Adrenal gland (tissue), 12 donors: ENCODE results near the gene ZFR2. TPM values are rescaled to one million over a fixed set of nuclear protein-coding genes. Genes with fewer than 3 reads are reported as not detected.
"Not testable (repeated sequence)": the region's sequence is repeated elsewhere in the genome, so short reads cannot be mapped to it uniquely, and the experiment has no call there.

Source experiments
- DNase-seq, 7 donors: peaks; one replicate each; pipeline ENCODE4 v3.0.0-alpha.2; 2019 to 2020
- H3K27ac ChIP-seq, 5 donors: fragments of 200-600 bp; sonication (generic) in 4 of 5; 1 replicate in 3 of 5; 2 replicates in 2 of 5; pipeline versions ENCODE4 v1.5.1 to v1.8.0; 2016 to 2020; ENCODE audit warnings: mild to moderate bottlenecking in 1 of 5
- H3K27me3 ChIP-seq: fragments of 200-600 bp; 2 replicates; pipeline ENCODE4 v1.8.0; 2021
- H3K36me3 ChIP-seq, 2 donors: fragments of 200-600 bp; replicated peaks in 1 of 2; 1 replicate in 1 of 2; 2 replicates in 1 of 2; pipeline versions ENCODE4 v1.5.1 to v1.8.0; 2018 to 2022
- H3K4me1 ChIP-seq, 2 donors: fragments of 200-600 bp; replicated peaks in 1 of 2; 1 replicate in 1 of 2; 2 replicates in 1 of 2; pipeline versions ENCODE4 v1.5.1 to v1.8.0; 2018 to 2021
- H3K4me3 ChIP-seq, 4 donors: fragments of 200-600 bp; sonication (generic) in 3 of 4; one replicate each; pipeline ENCODE4 v1.5.1; 2016 to 2018
- H3K9me3 ChIP-seq, 3 donors: fragments of 200-600 bp; sonication (generic) in 1 of 3; replicated peaks in 1 of 3; 1 replicate in 2 of 3; 2 replicates in 1 of 3; pipeline versions ENCODE4 v1.5.1 to v1.8.0; 2016 to 2021
- POLR2A ChIP-seq, 2 donors: fragments of 450-650 bp; IDR thresholded peaks; one replicate each; pipeline ENCODE4 v1.6.1; 2017; ENCODE audit warnings: antibody characterized with exemption in 2 of 2, mild to moderate bottlenecking in 2 of 2, moderate library complexity in 1 of 2
- WGBS, 4 donors: extraction: QIAGEN DNeasy Blood & Tissue Kit in 2 of 4; methylation state at CpG; one replicate each; pipeline versions ENCODE4 v1.1.5 to v1.1.7; 2013 to 2017; 5-methylcytosine and 5-hydroxymethylcytosine counted together
- intact Hi-C, 2 donors: fragments of 100-400 bp; cut with DNase I; formaldehyde crosslinking; loops; one replicate each; pipeline versions ENCODE4 v1.14.1 to v1.15.0; 2022 to 2023
- polyA plus RNA-seq, 3 donors: library from polyadenylated mRNA; stranded (reverse); fragments of 200-250 nt in 2 of 3; fragments of 350-450 nt in 1 of 3; fragmentation: Illumina TruSeq in 1 of 3; extraction: RNeasy Lipid Tissue Mini Kit (QIAGEN cat#74804) in 1 of 3; gene quantifications; one replicate each; pipeline ENCODE4 v1.2.3, GENCODE V29; 2013 to 2014
- total RNA-seq, 9 donors: library from RNA; depleted of rRNA in 4 of 9; stranded (reverse); fragments of >200 nt in 4 of 9; fragments of 120-200 nt in 1 of 9; fragmentation: NEBNext Ultra II Directional in 1 of 9; extraction: Animal tissue kit (Norgen Biotek cat#: 25700) in 1 of 9; gene quantifications; one replicate each; pipeline versions ENCODE4 v1.1.0 to v1.2.4, GENCODE V29; 2013 to 2023
- TF ChIP-seq, protein P1 (sequence below), 6 experiments: fragments of 450-650 bp in 4 of 6; fragments of 200-600 bp in 2 of 6; sonication (generic) in 1 of 6; IDR thresholded peaks; 1 replicate in 5 of 6; 2 replicates in 1 of 6; pipeline versions ENCODE4 v1.5.1 to v1.8.0; 2016 to 2021; ENCODE audit warnings: antibody characterized with exemption in 6 of 6, mild to moderate bottlenecking in 2 of 6, moderate library complexity in 1 of 6
- donor health status: healthy with polysubstance abuse.
- donor health status: Bipolar disorder and iron deficiency.
- donor health status: DM: yes; HTN: yes; CAD: no.
- donor health status: DM: no; HTN: no; CAD: no.
- donor health status: DM: no; HTN: no; CAD: no.
- donor health status: DM: yes; HTN: yes; CAD: no.

ZFR2 gene
- total and polyA plus RNA-seq, 12 donors: 0.19 to 13.2 (median 1.7) TPM; not detected in 3

DNA sequence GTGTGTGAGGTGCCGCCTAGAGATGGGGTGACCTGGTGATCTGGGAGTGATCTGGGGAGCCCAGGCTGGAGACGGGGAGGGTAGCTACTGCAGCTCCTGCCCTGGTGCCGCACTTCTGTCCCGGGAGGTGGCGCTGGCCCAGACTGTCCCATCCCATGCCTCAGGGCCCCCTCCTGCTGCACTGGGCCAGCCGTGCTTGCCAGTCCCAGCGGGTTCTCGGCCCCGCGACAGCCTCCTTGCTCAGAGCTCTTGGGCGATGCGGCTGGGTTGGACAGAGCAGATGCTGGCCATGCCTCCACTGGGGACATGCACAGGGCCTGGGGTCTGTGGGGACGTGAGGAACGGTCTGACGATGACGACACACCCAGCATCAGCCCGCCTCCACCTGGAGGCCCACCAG lies 99.3 kb downstream of the ZFR2 start:
- H3K9me3 ChIP-seq: no peaks in the 10 kb centered on the region
- H3K36me3 ChIP-seq: peaks cover 0 to 29% of the 10 kb centered on the region in 2 donors
- intact Hi-C loops: no loop called here
- no peak overlapping the region for H3K27ac ChIP-seq
- H3K4me1 ChIP-seq: no peaks in the 10 kb centered on the region
- WGBS, 4 donors: 84 to 100% (median 93%) methylated on average over 2 to 17 of the region's 17 CpGs
- TF ChIP-seq POLR2A (IDR thresholded peaks at IDR 0.05): no peak
- no peak for DNase-seq
- H3K27me3 ChIP-seq: no peaks in the 10 kb centered on the region
- H3K4me3 ChIP-seq: no peak overlapping the region

DNA sequence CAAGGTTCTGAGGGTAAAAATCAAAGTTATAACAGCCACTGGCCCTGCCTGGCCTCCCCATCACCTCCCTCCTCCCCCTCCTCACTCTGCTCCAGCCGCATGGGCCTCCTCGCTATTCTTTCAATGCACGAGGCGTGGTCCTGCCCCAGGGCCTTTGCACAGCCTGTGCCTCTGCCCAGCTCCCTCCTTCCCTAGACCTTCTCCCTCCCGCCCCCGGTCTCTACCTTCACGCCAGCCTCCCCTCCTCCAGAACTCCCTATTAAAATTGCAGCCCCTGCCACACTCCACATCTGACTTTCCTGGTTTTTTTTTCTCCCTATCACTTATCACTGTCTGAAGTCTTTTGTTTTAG lies 100.1 kb downstream of the ZFR2 start:
- TF ChIP-seq POLR2A (IDR thresholded peaks at IDR 0.05): no peak
- TF ChIP-seq, protein P1, sequence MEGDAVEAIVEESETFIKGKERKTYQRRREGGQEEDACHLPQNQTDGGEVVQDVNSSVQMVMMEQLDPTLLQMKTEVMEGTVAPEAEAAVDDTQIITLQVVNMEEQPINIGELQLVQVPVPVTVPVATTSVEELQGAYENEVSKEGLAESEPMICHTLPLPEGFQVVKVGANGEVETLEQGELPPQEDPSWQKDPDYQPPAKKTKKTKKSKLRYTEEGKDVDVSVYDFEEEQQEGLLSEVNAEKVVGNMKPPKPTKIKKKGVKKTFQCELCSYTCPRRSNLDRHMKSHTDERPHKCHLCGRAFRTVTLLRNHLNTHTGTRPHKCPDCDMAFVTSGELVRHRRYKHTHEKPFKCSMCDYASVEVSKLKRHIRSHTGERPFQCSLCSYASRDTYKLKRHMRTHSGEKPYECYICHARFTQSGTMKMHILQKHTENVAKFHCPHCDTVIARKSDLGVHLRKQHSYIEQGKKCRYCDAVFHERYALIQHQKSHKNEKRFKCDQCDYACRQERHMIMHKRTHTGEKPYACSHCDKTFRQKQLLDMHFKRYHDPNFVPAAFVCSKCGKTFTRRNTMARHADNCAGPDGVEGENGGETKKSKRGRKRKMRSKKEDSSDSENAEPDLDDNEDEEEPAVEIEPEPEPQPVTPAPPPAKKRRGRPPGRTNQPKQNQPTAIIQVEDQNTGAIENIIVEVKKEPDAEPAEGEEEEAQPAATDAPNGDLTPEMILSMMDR (IDR thresholded peaks at IDR 0.05): no peak
- DNase-seq: no peak
- H3K36me3 ChIP-seq: peaks cover 0 to 29% of the 10 kb centered on the region in 2 donors
- H3K9me3 ChIP-seq: no peaks in the 10 kb centered on the region
- no peak overlapping the region for H3K27ac ChIP-seq
- no peak overlapping the region for H3K4me3 ChIP-seq
- peaks cover 0 to under 1% of the 10 kb centered on the region in 2 donors for H3K4me1 ChIP-seq
- 89 to 95% (median 91%) methylated on average over 7 of the region's 7 CpGs for WGBS, 4 donors
- intact Hi-C loops: no loop called here
- H3K27me3 ChIP-seq: no peaks in the 10 kb centered on the region

DNA sequence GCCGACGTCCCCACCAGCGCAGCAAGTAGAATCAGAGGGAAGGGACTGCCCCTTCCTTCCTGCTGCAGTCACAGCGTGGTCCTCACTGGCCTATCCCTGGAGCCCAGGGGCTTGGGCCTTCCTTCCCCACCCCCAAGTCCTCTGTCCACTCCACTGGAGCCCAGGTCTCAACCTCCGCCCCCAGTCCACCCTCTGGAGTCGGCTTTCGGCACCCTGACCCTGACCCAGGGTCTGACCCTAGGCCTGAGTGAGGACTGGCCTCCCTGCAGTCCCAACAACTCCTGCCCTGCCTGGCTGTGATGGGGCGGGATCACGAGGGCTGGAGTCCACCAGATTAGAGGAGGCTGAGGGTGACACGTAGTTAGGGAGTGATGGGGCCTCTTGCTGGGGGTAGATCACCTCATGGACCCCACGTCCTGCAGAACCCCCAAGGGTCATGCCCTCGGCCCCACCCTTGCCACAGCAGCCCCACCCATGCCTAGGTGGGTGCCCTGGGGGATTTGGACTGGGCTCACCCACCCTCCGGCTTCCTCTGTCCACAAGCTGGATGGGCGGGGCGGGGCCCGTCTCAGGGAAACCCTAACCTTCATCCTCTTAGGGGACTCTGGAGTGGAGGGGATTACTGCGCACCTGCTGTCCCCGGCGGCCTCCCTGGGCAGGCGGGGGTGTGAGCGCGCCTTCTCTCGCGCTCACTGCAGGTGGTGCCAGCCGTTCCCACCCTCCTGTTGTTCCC lies 100.7 kb downstream of the ZFR2 start:
- no peaks in the 10 kb centered on the region for H3K27me3 ChIP-seq
- intact Hi-C loops: no loop called here
- WGBS, 4 donors: 68 to 94% (median 88%) methylated on average over 7 to 25 of the region's 25 CpGs
- TF ChIP-seq, protein P1 (IDR thresholded peaks at IDR 0.05): no peak
- no peak for TF ChIP-seq POLR2A (IDR thresholded peaks at IDR 0.05)
- H3K36me3 ChIP-seq: peaks cover 0 to 29% of the 10 kb centered on the region in 2 donors
- no peak for DNase-seq
- H3K27ac ChIP-seq: no peak overlapping the region
- no peaks in the 10 kb centered on the region for H3K9me3 ChIP-seq
- H3K4me1 ChIP-seq: peaks cover 5 to 6% of the 10 kb centered on the region in 2 donors
- H3K4me3 ChIP-seq: no peak overlapping the region

DNA sequence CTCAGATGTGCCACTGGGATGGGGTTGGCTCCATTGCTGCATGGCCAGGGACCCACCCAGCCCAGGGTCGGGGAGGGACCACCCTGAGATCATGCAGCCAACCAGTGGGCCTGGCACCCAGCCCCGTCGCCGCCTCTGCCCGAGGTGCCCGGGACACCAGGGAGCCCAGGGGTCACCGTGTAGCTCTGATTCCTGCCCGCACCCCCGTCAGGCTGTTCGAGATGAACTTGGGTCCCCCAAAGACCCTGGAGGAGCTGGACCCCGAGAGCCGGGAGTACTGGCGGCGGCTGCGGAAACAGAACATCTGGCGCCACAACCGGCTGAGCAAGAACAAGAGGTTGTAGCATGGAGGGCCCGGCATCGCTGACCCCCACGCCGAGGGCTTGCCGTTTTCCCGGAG lies 101.8 kb downstream of the ZFR2 start:
- Histone ChIP-seq H3K4me3 (no peak overlapping the region), H3K4me1 (peaks cover 7 to 11% of the 10 kb centered on the region in 2 donors), H3K9me3 (no peaks in the 10 kb centered on the region), H3K27ac (no peak overlapping the region), H3K27me3 (no peaks in the 10 kb centered on the region), H3K36me3 (peaks cover 0 to 29% of the 10 kb centered on the region in 2 donors)
- intact Hi-C loops: no loop called here
- 91 to 96% (median 93%) methylated on average over 16 to 23 of the region's 23 CpGs for WGBS, 4 donors
- TF ChIP-seq POLR2A (IDR thresholded peaks at IDR 0.05): no peak
- TF ChIP-seq, protein P1 (IDR thresholded peaks at IDR 0.05): no peak
- DNase-seq: no peak

DNA sequence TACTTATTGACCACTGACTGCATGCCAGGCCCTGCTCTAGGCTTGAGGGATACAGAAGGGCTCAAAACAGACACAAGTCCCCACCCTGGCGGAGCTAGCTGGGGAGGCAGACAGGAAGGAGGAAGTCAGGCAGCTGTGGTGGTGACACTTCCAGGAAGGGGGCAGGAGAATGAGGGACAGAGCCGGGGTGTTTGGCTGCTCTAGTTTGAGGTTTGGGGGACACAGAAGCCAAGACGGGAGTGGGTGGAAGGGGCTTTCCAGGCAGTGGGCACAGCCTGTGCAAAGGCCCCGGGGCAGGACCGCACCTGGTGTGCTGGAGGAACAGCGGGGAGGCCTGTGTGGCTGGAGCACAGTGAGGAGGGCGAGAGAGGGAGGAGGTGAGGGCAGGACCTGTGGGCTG lies 102.3 kb downstream of the ZFR2 start:
- TF ChIP-seq POLR2A (IDR thresholded peaks at IDR 0.05): no peak
- TF ChIP-seq, protein P1 (IDR thresholded peaks at IDR 0.05): no peak
- intact Hi-C loops: no loop called here
- no peak overlapping the region for H3K27ac ChIP-seq
- peaks cover 0 to 29% of the 10 kb centered on the region in 2 donors for H3K36me3 ChIP-seq
- no peak for DNase-seq
- 79 to 93% (median 87%) methylated on average over 7 of the region's 7 CpGs for WGBS, 4 donors
- H3K4me3 ChIP-seq: no peak overlapping the region
- H3K27me3 ChIP-seq: no peaks in the 10 kb centered on the region
- H3K9me3 ChIP-seq: no peaks in the 10 kb centered on the region
- peaks cover 7 to 16% of the 10 kb centered on the region in 2 donors for H3K4me1 ChIP-seq

DNA sequence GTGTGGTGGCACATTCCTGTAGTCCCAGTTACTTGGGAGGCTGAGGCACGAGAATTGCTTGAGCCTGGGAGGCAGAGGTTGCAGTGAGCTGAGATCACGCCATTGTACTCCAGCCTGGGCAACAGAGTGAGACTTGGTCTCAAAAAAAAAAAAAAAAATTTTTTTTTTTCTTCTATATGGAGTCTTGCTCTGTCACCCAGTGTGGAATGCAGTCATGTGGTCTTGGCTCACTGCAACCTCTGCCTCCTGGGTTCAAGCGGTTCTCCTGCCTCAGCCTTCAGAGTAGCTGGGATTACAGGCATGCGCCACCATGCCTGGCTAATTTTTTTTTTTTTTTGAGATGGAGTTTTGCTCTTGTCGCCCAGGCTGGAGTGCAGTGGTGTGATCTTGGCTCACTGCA lies 103.1 kb downstream of the ZFR2 start:
- H3K36me3 ChIP-seq: peaks cover 0 to 29% of the 10 kb centered on the region in 2 donors
- H3K4me3 ChIP-seq, intact Hi-C loops, H3K9me3 ChIP-seq, H3K27me3 ChIP-seq, H3K27ac ChIP-seq, DNase-seq: not testable (repeated sequence)
- peaks cover 10 to 20% of the 10 kb centered on the region in 2 donors for H3K4me1 ChIP-seq
- 91 to 99% (median 95%) methylated on average over 5 of the region's 5 CpGs for WGBS, 4 donors
